Activated CD4-positive, alpha-beta memory T cell treated with anti-CD3 and anti-CD28 coated beads, Interleukin-2, amount 10 ng/mL, durations not matched to agents 7 days and 5 days (primary cell): ENCODE data around the gene LMX1A. TPM values are rescaled to one million over a fixed set of nuclear protein-coding genes. Genes with fewer than 3 reads are reported as not detected.

Experiments
- CTCF ChIA-PET: fragments of 350-600 bp; sonication (Branson Sonifier 250); formaldehyde crosslinking; loops from one replicate; lab custom pipeline; 2021; ENCODE audit warnings: antibody characterized with exemption, inconsistent platforms; lab: Charles Lee
- POLR2A ChIA-PET: fragments of 350-600 bp; sonication (Branson Sonifier 250); formaldehyde crosslinking; loops from one replicate; lab custom pipeline; 2021; ENCODE audit warnings: antibody characterized with exemption; lab: Charles Lee
- DNase-seq: peaks from one replicate; pipeline ENCODE4 v3.0.0-alpha.2; 2020
- H3K27ac Mint-ChIP-seq: one replicate; pipeline ENCODE4 v1.8.0; 2021; ENCODE audit warnings: mild to moderate bottlenecking, mixed read lengths
- H3K27me3 Mint-ChIP-seq: one replicate; pipeline ENCODE4 v1.8.0; 2021; ENCODE audit warnings: mixed read lengths
- H3K36me3 Mint-ChIP-seq: one replicate; pipeline ENCODE4 v1.8.0; 2021; ENCODE audit warnings: low read depth, mixed read lengths
- H3K4me1 Mint-ChIP-seq: one replicate; pipeline ENCODE4 v1.8.0; 2021; ENCODE audit warnings: mixed read lengths
- H3K4me3 Mint-ChIP-seq: one replicate; pipeline ENCODE4 v1.8.0; 2021; ENCODE audit warnings: mild to moderate bottlenecking, mixed read lengths
- H3K9me3 Mint-ChIP-seq: one replicate; pipeline ENCODE4 v1.8.0; 2021; ENCODE audit warnings: mixed read lengths
- total RNA-seq, 2 experiments: library from RNA; stranded (reverse); gene quantifications; one replicate each; pipeline ENCODE4 v1.2.3, GENCODE V29; 2021

The LMX1A gene
- total RNA-seq, 2 experiments from 2014 or later: not detected

DNA sequence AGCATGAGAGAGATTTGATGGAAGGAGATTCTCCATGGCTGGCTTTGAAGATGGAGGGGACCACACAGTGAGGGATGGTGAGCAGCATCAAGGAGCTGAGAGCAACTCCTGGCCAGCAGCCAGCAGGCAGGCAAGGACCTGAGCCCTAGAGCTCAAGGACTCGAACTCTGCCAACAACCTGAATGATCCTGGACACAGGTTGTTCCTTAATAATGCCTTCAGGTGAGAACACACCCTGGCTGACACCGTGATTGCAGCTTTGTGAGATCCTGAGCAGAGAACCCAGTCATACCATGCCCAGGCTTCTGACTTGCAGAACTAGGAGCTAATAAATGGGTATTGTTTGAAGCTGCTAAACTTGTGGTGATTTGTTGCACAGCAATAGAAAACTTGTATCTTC lies 183.1 kb downstream of the LMX1A start:
- CTCF ChIA-PET: interaction anchor here (0.8 kb wide), 1 partner anchor 44 kb away, joined by 3 read pairs; no protein-coding TSS in a partner anchor

DNA sequence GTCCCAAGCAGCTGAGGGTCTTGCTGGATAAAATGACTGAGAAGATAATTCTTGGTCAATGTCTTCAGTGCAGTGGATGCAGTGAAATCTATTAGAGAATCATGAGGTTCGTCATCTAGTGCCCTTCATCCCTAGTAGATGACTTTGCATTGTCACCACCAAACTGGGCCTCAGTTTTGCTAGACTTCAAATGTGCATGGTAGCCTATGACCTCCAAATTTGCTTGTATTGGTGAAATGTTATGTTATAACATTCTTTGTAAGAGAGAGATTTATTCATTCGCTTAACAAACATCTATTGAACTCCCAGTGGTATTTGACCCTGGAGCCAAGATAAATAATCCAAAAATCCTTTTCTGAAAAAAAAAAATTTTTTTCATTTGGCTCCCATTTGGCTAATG lies 183.8 kb downstream of the LMX1A start:
- no peaks in the 10 kb centered on the region for H3K27me3 Mint-ChIP-seq
- no peak overlapping the region for H3K4me3 Mint-ChIP-seq
- H3K4me1 Mint-ChIP-seq: no peaks in the 10 kb centered on the region
- ChIA-PET POLR2A (no interaction called here), CTCF (no interaction called here)
- H3K9me3 Mint-ChIP-seq: no peaks in the 10 kb centered on the region
- H3K27ac Mint-ChIP-seq: no peak overlapping the region
- no peak for DNase-seq
- no peaks in the 10 kb centered on the region for H3K36me3 Mint-ChIP-seq

More for the DNA sequence above, 183.1 kb downstream of the LMX1A start:
- Mint-ChIP-seq H3K9me3 (no peaks in the 10 kb centered on the region), H3K4me3 (no peak overlapping the region), H3K27ac (no peak overlapping the region), H3K36me3 (no peaks in the 10 kb centered on the region), H3K27me3 (no peaks in the 10 kb centered on the region), H3K4me1 (no peaks in the 10 kb centered on the region)
- no peak for DNase-seq
- POLR2A ChIA-PET: no interaction called here

- CTCF ChIA-PET: no interaction called here
- POLR2A ChIA-PET: no interaction called here
These were observed 186.8 kb downstream of the LMX1A start for GRCh38 chr1:165169729-165170128.

DNA sequence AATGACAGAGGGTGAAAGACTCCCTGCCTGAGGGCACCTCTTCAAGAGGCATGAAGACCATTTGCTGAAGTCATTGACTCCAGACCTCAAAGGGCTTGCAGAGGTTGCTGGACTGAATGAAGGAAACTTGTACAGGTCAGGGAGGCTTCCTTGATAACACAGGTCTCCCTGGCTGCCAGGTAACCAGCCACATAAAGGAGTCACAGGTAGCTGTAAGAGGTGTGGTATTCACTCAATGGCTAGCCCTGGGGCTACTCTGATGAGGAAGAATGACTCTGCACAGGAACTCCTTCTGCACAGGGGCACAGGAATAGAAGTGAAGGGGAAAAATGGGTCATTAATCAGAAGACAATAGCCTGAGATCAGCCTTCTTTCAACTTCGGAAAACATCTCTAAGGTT lies 187.5 kb downstream of the LMX1A start:
- no peaks in the 10 kb centered on the region for H3K27me3 Mint-ChIP-seq
- no peaks in the 10 kb centered on the region for H3K4me1 Mint-ChIP-seq
- POLR2A ChIA-PET: no interaction called here
- H3K36me3 Mint-ChIP-seq: no peaks in the 10 kb centered on the region
- no peak overlapping the region for H3K4me3 Mint-ChIP-seq
- CTCF ChIA-PET: no interaction called here
- no peaks in the 10 kb centered on the region for H3K9me3 Mint-ChIP-seq
- DNase-seq: no peak
- no peak overlapping the region for H3K27ac Mint-ChIP-seq

More at GRCh38 chr1:165169729-165170128, 186.8 kb downstream of the LMX1A start:
- Mint-ChIP-seq H3K4me1 (no peaks in the 10 kb centered on the region), H3K27me3 (no peaks in the 10 kb centered on the region), H3K36me3 (no peaks in the 10 kb centered on the region), H3K27ac (no peak overlapping the region), H3K9me3 (no peaks in the 10 kb centered on the region), H3K4me3 (no peak overlapping the region)
- DNase-seq: no peak

DNA sequence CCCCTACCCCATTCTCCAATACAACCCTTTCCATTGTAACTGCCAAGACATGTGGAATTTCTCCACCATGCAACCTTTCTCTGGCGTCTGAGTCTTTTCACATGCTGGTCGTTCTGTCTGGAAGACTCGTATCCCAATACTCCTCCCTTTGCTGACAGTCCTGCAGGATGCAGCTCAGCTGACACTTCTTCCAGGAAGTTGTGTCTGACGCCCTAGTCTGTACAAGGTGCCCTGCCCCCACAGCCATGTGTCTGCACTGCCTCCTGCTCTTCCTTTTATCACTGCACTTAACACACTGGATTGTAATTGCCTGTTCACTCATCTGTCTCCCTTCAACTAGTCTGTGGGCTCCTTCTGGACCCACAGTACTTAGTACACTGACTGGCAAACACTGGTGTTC lies 188.0 kb downstream of the LMX1A start:
- DNase-seq: no peak
- ChIA-PET POLR2A (no interaction called here), CTCF (no interaction called here)
- no peak overlapping the region for H3K4me3 Mint-ChIP-seq
- H3K9me3 Mint-ChIP-seq: no peaks in the 10 kb centered on the region
- no peaks in the 10 kb centered on the region for H3K4me1 Mint-ChIP-seq
- no peaks in the 10 kb centered on the region for H3K36me3 Mint-ChIP-seq
- H3K27me3 Mint-ChIP-seq: no peaks in the 10 kb centered on the region
- H3K27ac Mint-ChIP-seq: no peak overlapping the region

DNA sequence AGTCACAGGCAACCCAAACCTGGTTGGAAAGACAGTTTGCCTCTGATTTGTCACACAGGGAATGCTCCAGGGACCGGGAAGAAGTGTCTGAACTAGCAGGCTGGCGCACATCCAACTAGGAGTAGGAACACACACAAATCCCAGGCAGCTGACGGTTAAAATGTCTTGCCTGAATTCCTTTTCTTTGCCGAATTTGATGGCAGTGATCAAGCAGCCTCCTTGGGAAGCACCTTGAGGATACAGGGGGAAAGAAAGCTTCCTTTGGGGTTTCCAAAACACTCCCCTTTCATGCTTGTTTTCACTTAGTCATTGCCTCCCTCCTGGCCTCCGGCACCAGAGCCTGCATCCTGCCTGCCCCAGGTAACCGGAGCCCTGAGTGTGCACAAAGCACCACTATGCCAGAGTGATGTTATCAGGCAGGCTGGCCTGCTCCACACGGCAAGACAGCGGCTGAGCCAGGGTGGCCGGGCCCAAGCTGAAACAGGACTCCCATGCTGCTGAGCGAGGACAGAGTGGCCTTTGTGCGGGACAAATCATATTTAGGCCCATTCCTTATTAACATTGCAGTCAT lies 193.8 kb downstream of the LMX1A start:
- no peaks in the 10 kb centered on the region for H3K9me3 Mint-ChIP-seq
- no peaks in the 10 kb centered on the region for H3K27me3 Mint-ChIP-seq
- no peak overlapping the region for H3K27ac Mint-ChIP-seq
- ChIA-PET POLR2A (no interaction called here), CTCF (no interaction called here)
- H3K36me3 Mint-ChIP-seq: no peaks in the 10 kb centered on the region
- H3K4me1 Mint-ChIP-seq: no peaks in the 10 kb centered on the region
- no peak overlapping the region for H3K4me3 Mint-ChIP-seq
- DNase-seq: no peak

DNA sequence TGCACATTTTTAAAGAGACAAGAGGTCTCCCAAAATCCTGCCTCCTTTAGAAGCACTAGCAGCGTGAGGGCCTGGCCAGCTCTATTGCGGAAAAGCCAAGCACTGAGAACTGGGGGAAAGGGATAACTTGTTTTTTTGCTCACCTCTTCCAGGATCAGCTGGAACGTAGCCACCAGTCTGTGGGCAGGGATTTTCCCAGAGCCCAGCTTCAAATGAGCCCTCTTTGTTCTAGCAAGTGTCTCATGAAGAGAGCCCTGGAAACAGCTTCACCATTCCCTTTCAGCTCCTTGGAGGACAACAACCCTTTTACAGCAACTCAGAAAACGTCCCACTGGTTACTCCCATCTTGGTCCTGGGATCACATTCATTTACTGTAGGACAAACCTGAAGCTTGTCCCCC lies 195.4 kb downstream of the LMX1A start:
- Mint-ChIP-seq H3K4me3 (no peak overlapping the region), H3K27ac (no peak overlapping the region), H3K9me3 (no peaks in the 10 kb centered on the region), H3K36me3 (no peaks in the 10 kb centered on the region), H3K4me1 (no peaks in the 10 kb centered on the region), H3K27me3 (no peaks in the 10 kb centered on the region)
- POLR2A ChIA-PET: no interaction called here
- CTCF ChIA-PET: no interaction called here
- DNase-seq: no peak

DNA sequence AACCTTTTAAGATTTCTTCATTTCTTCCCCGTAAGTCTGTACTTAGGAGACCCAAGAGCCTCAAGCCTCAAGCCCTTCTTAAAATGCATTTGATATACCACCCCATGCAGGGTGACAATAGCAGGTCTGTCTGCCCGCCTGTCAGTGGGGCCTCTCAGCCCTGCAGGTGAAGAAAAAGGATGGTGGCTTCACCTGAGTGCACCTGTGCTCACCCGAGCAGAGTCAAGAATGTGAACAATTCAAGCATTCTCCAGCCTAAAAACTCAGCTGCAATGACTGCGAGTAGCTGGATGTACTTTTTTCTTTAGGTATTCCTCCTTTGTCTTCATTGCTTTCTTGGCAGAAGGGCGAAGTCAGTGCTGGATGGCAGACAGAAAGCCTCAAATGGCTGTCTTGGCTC lies 203.3 kb downstream of the LMX1A start:
- DNase-seq: no peak
- Mint-ChIP-seq H3K27ac (no peak overlapping the region), H3K9me3 (no peaks in the 10 kb centered on the region), H3K4me3 (no peak overlapping the region), H3K36me3 (no peaks in the 10 kb centered on the region), H3K27me3 (no peaks in the 10 kb centered on the region), H3K4me1 (no peaks in the 10 kb centered on the region)
- ChIA-PET CTCF (no interaction called here), POLR2A (no interaction called here)

GRCh38 chr1:165152727-165153126 lies 203.8 kb downstream of the LMX1A start:
- no peak overlapping the region for H3K4me3 Mint-ChIP-seq
- no peaks in the 10 kb centered on the region for H3K9me3 Mint-ChIP-seq
- POLR2A ChIA-PET: no interaction called here
- no peaks in the 10 kb centered on the region for H3K36me3 Mint-ChIP-seq
- H3K4me1 Mint-ChIP-seq: no peaks in the 10 kb centered on the region
- H3K27me3 Mint-ChIP-seq: no peaks in the 10 kb centered on the region
- no peak overlapping the region for H3K27ac Mint-ChIP-seq
- DNase-seq: no peak
- CTCF ChIA-PET: no interaction called here

DNA sequence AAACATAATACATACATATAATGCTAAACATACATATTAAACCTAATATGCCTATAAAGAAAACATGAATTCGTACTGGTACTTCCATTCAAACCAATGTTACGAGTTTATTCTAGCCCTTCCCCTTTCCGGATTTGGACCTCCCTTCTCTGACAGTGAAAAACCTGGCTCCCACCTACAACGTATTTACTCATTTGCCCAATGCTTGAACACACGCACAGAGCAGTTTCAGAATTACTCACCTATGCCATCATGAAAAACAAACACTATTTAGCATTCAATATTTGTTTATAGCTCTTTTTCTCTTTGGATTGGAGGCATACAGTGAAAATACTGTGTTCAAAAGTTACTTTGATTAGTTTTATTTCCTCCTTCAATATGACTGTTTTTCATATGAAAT lies 204.4 kb downstream of the LMX1A start:
- DNase-seq: no peak
- Mint-ChIP-seq H3K27ac (no peak overlapping the region), H3K9me3 (no peaks in the 10 kb centered on the region), H3K27me3 (no peaks in the 10 kb centered on the region), H3K4me3 (no peak overlapping the region), H3K4me1 (no peaks in the 10 kb centered on the region), H3K36me3 (no peaks in the 10 kb centered on the region)
- ChIA-PET POLR2A (no interaction called here), CTCF (no interaction called here)

Other genes starting within 250 kb of the LMX1A start
- gene RXRG, start 88.4 kb upstream of the LMX1A start, total RNA-seq: not detected
- not detected for gene LRRC52, start 187.3 kb upstream of the LMX1A start, total RNA-seq